AG04450 (cell line): ENCODE data around the gene ARHGAP9. TPM values are rescaled to one million over a fixed set of nuclear protein-coding genes. Genes with fewer than 3 reads are reported as not detected.

Source experiments
- CTCF ChIA-PET: fragments of 300-600, 350-600 bp; formaldehyde crosslinking; extraction: SDS; loops from one replicate; lab custom pipeline; 2022; ENCODE audit warnings: antibody characterized with exemption, inconsistent platforms; lab: Charles Lee
- POLR2A ChIA-PET: fragments of 350-600 bp; formaldehyde crosslinking; extraction: SDS; loops from one replicate; lab custom pipeline; 2021; ENCODE audit warnings: antibody characterized with exemption, inconsistent platforms; lab: Yijun Ruan, JAX
- DNase-seq: peaks from one replicate; pipeline ENCODE4 v3.0.0-alpha.2; 2011; ENCODE audit warnings: low read depth, low spot score
- H3K27ac ChIP-seq: one replicate; pipeline ENCODE4 v1.5.1; 2012; ENCODE audit warnings: low read depth, low read length, control low read depth
- H3K27me3 ChIP-seq: one replicate; pipeline ENCODE4 v1.6.0; 2012; ENCODE audit warnings: low read length; ENCODE audit not compliant: control insufficient read depth, insufficient read depth
- H3K4me3 ChIP-seq: 2 replicates; pipeline ENCODE4 v1.5.1; 2011; ENCODE audit warnings: mild to moderate bottlenecking, low read depth, low read length, control low read depth
- H3K9me3 ChIP-seq: 2 replicates; pipeline ENCODE4 v1.5.1; 2012; ENCODE audit warnings: low read length; ENCODE audit not compliant: control insufficient read depth, insufficient read depth
- CTCF ChIP-seq: IDR thresholded peaks from 2 replicates; pipeline ENCODE4 v1.5.1; 2011; ENCODE audit warnings: low read depth, low read length, control low read depth, inconsistent platforms
- polyA plus RNA-seq: library from polyadenylated mRNA; depleted of rRNA; stranded (reverse); fragments of >200 nt; gene quantifications from 2 replicates; pipeline ENCODE4 v1.2.3, GENCODE V29; 2011

ARHGAP9 gene
- polyA plus RNA-seq, 1 experiment = 1.2 TPM

- Histone ChIP-seq H3K27ac (no peak overlapping the region), H3K9me3 (no peaks in the 10 kb centered on the region)
- TF ChIP-seq CTCF = no peak
These were observed 46.9 kb upstream of the ARHGAP9 start for GRCh38 chr12:57526477-57527126.

GRCh38 chr12:57525615-57526383, 46.1 kb upstream of the ARHGAP9 start:
- no peak for DNase-seq
- CTCF ChIA-PET = no interaction called here
- TF ChIP-seq CTCF = no peak
- Histone ChIP-seq H3K9me3 (no peaks in the 10 kb centered on the region), H3K4me3 (no peak overlapping the region), H3K27me3 (no peaks in the 10 kb centered on the region), H3K27ac (peak overlapping the region; percentile 21)
- POLR2A ChIA-PET = interaction anchor here (1.1 kb wide), 1 partner anchor 10 kb away, joined by 3 read pairs; no protein-coding TSS in a partner anchor

More at GRCh38 chr12:57526477-57527126, 46.9 kb upstream of the ARHGAP9 start:
- DNase-seq = no peak
- ChIA-PET CTCF (interaction anchor here (0.6 kb wide), 1 partner anchor 199 kb away, joined by 3 read pairs; no protein-coding TSS in a partner anchor), POLR2A (interaction anchor here (0.6 kb wide), 1 partner anchor 13 kb away, joined by 3 read pairs; no protein-coding TSS in a partner anchor)
- Histone ChIP-seq H3K27me3 (no peaks in the 10 kb centered on the region), H3K4me3 (no peak overlapping the region)

GRCh38 chr12:57524814-57525614, 45.3 kb upstream of the ARHGAP9 start:
- Histone ChIP-seq H3K27ac (peak overlapping the region; percentile 21), H3K4me3 (peak overlapping the region; percentile 93), H3K9me3 (peaks cover under 1% of the 10 kb centered on the region; the same call in 1 of the 2 replicates), H3K27me3 (no peaks in the 10 kb centered on the region)
- CTCF ChIA-PET = interaction anchor here (0.7 kb wide), 1 partner anchor 66 kb away, joined by 3 read pairs; no protein-coding TSS in a partner anchor
- POLR2A ChIA-PET = interaction anchor here (1.1 to 1.2 kb wide), 2 partner anchors 9 to 10 kb away, joined by 3 read pairs; no protein-coding TSS in a partner anchor
- no peak for TF ChIP-seq CTCF
- no peak for DNase-seq

GRCh38 chr12:57523706-57524614, 44.3 kb upstream of the ARHGAP9 start:
- ChIA-PET CTCF (interaction anchor here (0.7 kb wide), 1 partner anchor 65 kb away, joined by 3 read pairs; no protein-coding TSS in a partner anchor), POLR2A (interaction anchor here (1.2 to 1.4 kb wide), 2 partner anchors 9 to 10 kb away, joined by 3 to 8 read pairs; no protein-coding TSS in a partner anchor)
- H3K9me3 ChIP-seq = peaks cover 5% of the 10 kb centered on the region; the same call in 1 of the 2 replicates
- no peaks in the 10 kb centered on the region for H3K27me3 ChIP-seq
- TF ChIP-seq CTCF = no peak
- H3K4me3 ChIP-seq = peak overlapping the region; percentile 93
- no peak for DNase-seq
- peak overlapping the region; percentile 78 for H3K27ac ChIP-seq
